Gastroesophageal sphincter (tissue), 4 donors: ENCODE data around the gene ADGRD1. TPM values are rescaled to one million over a fixed set of nuclear protein-coding genes. Genes with fewer than 3 reads are reported as not detected.

Experiments
- ATAC-seq: fragments of 150-250 bp; one replicate; pipeline ENCODE4 v1.9.1; 2016; ENCODE audit warnings: mild to moderate bottlenecking, moderate library complexity
- H3K27ac ChIP-seq, 4 donors: fragments of 200-600 bp; sonication (generic) in 3 of 4; 1 replicate in 3 of 4; 2 replicates in 1 of 4; pipeline ENCODE4 v1.5.1; 2016 to 2019
- H3K27me3 ChIP-seq: fragments of 200-600 bp; sonication (generic); one replicate; pipeline ENCODE4 v1.5.1; 2019
- H3K36me3 ChIP-seq, 2 donors: fragments of 200-600 bp; sonication (generic); one replicate each; pipeline ENCODE4 v1.5.1; 2019; ENCODE audit warnings: control low read depth in 1 of 2
- H3K4me1 ChIP-seq, 3 donors: fragments of 200-600 bp; sonication (generic); 1 replicate in 2 of 3; 2 replicates in 1 of 3; pipeline ENCODE4 v1.5.1; 2016 to 2019; ENCODE audit warnings: control low read depth in 2 of 3
- H3K4me3 ChIP-seq, 2 donors: fragments of 200-600 bp; sonication (generic); one replicate each; pipeline ENCODE4 v1.5.1; 2019; ENCODE audit warnings: mild to moderate bottlenecking in 1 of 2, moderate library complexity in 1 of 2
- H3K9me3 ChIP-seq, 3 donors: fragments of 200-600 bp; sonication (generic); one replicate each; pipeline ENCODE4 v1.5.1; 2017 to 2019; ENCODE audit warnings: control low read depth in 2 of 3
- EP300 ChIP-seq: sonication (generic); formaldehyde crosslinking; IDR thresholded peaks from one replicate; pipeline ENCODE4 v1.6.1; 2017; ENCODE audit warnings: antibody characterized with exemption, mild to moderate bottlenecking
- POLR2A ChIP-seq, 2 donors: fragments of 450-650 bp; IDR thresholded peaks; one replicate each; pipeline ENCODE4 v1.6.1; 2017; ENCODE audit warnings: antibody characterized with exemption in 2 of 2, mild to moderate bottlenecking in 2 of 2, moderate library complexity in 1 of 2
- POLR2AphosphoS5 ChIP-seq: sonication (generic); formaldehyde crosslinking; IDR thresholded peaks from one replicate; pipeline ENCODE4 v1.6.1; 2017; ENCODE audit warnings: antibody characterized with exemption
- WGBS, 2 donors: methylation state at CpG; one replicate each; pipeline ENCODE4 v1.1.5; 2018; ENCODE audit warnings: low coverage in 1 of 2; 5-methylcytosine and 5-hydroxymethylcytosine counted together
- total RNA-seq, 4 donors: library from RNA; depleted of rRNA; stranded (reverse); fragments of >200 nt; gene quantifications; one replicate each; pipeline ENCODE4 v1.1.0, GENCODE V29; 2016
- TF ChIP-seq, protein P1 (sequence below), 4 experiments: fragments of 200-600 bp in 2 of 4; fragments of 450-650 bp in 2 of 4; sonication (generic) in 1 of 4; IDR thresholded peaks; one replicate each; pipeline ENCODE4 v1.5.1; 2017 to 2019; ENCODE audit warnings: antibody characterized with exemption in 4 of 4, mild to moderate bottlenecking in 2 of 4, moderate library complexity in 2 of 4

ADGRD1 gene
- total RNA-seq, 4 donors from 2014 or later: 19.1 to 43.4 (median 31.3) TPM

GRCh38 chr12:130984183-130985058 lies 30.7 kb downstream of the ADGRD1 start:
- no peak overlapping the region for H3K4me3 ChIP-seq
- TF ChIP-seq, protein P1, sequence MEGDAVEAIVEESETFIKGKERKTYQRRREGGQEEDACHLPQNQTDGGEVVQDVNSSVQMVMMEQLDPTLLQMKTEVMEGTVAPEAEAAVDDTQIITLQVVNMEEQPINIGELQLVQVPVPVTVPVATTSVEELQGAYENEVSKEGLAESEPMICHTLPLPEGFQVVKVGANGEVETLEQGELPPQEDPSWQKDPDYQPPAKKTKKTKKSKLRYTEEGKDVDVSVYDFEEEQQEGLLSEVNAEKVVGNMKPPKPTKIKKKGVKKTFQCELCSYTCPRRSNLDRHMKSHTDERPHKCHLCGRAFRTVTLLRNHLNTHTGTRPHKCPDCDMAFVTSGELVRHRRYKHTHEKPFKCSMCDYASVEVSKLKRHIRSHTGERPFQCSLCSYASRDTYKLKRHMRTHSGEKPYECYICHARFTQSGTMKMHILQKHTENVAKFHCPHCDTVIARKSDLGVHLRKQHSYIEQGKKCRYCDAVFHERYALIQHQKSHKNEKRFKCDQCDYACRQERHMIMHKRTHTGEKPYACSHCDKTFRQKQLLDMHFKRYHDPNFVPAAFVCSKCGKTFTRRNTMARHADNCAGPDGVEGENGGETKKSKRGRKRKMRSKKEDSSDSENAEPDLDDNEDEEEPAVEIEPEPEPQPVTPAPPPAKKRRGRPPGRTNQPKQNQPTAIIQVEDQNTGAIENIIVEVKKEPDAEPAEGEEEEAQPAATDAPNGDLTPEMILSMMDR (IDR thresholded peaks at IDR 0.05): no peak
- TF ChIP-seq EP300: no peak
- no peak for TF ChIP-seq POLR2AphosphoS5
- no peak for TF ChIP-seq POLR2A (IDR thresholded peaks at IDR 0.05)
- H3K36me3 ChIP-seq: peaks cover 0 to 23% of the 10 kb centered on the region in 2 donors
- 81 to 87% methylated on average over 8 to 10 of the region's 12 CpGs for WGBS, 2 donors
- no peaks in the 10 kb centered on the region for H3K9me3 ChIP-seq
- no peak for ATAC-seq
- peaks cover 0 to 20% (median 0%) of the 10 kb centered on the region in 3 donors for H3K4me1 ChIP-seq
- no peaks in the 10 kb centered on the region for H3K27me3 ChIP-seq
- peak overlapping the region in 1 of 4 donors; percentile 39 for H3K27ac ChIP-seq

GRCh38 chr12:130987151-130987931 lies 33.6 kb downstream of the ADGRD1 start:
- no peaks in the 10 kb centered on the region for H3K9me3 ChIP-seq
- no peak for ATAC-seq
- WGBS, 2 donors: 83 to 88% methylated on average over 20 of the region's 22 CpGs
- no peak overlapping the region for H3K27ac ChIP-seq
- no peaks in the 10 kb centered on the region for H3K27me3 ChIP-seq
- no peaks in the 10 kb centered on the region for H3K4me1 ChIP-seq
- H3K4me3 ChIP-seq: no peak overlapping the region
- TF ChIP-seq, protein P1 (IDR thresholded peaks at IDR 0.05): no peak
- TF ChIP-seq EP300: no peak
- TF ChIP-seq POLR2A (IDR thresholded peaks at IDR 0.05): no peak
- no peak for TF ChIP-seq POLR2AphosphoS5
- H3K36me3 ChIP-seq: peaks cover 0 to 33% of the 10 kb centered on the region in 2 donors

GRCh38 chr12:130988261-130988660 lies 34.6 kb downstream of the ADGRD1 start:
- 91 to 98% methylated on average over 4 to 5 of the region's 5 CpGs for WGBS, 2 donors
- Histone ChIP-seq H3K4me3 (no peak overlapping the region), H3K27ac (no peak overlapping the region), H3K4me1 (no peaks in the 10 kb centered on the region), H3K27me3 (no peaks in the 10 kb centered on the region), H3K9me3 (no peaks in the 10 kb centered on the region), H3K36me3 (peaks cover 0 to 42% of the 10 kb centered on the region in 2 donors)
- TF ChIP-seq POLR2A (IDR thresholded peaks at IDR 0.05) (no peak), EP300 (no peak), POLR2AphosphoS5 (no peak)
- TF ChIP-seq, protein P1 (IDR thresholded peaks at IDR 0.05): no peak
- ATAC-seq: no peak

GRCh38 chr12:130988751-130989150 lies 35.0 kb downstream of the ADGRD1 start:
- H3K4me1 ChIP-seq: no peaks in the 10 kb centered on the region
- WGBS, 2 donors: 32 to 84% methylated on average over 2 of the region's 2 CpGs
- H3K36me3 ChIP-seq: peaks cover 0 to 47% of the 10 kb centered on the region in 2 donors
- no peak overlapping the region for H3K27ac ChIP-seq
- ATAC-seq: peak; percentile 12
- no peaks in the 10 kb centered on the region for H3K27me3 ChIP-seq
- no peak for TF ChIP-seq POLR2A (IDR thresholded peaks at IDR 0.05)
- TF ChIP-seq, protein P1 (IDR thresholded peaks at IDR 0.05): no peak
- no peaks in the 10 kb centered on the region for H3K9me3 ChIP-seq
- H3K4me3 ChIP-seq: no peak overlapping the region
